Stimulated activated naive B cell treated with anti-CD40 and anti-IgM and Interleukin-4, amounts not matched to agents 10 μg/mL and 1 μg/mL and 100 μg/mL, for 72 hours (primary cell): ENCODE data around the gene ITGB2.

Experiments used
- ATAC-seq, 2 donors: fragments of 150-1000 bp; cut with Tn5 transposase; replicated peaks; 2 replicates each; pipeline ENCODE4 v1.10.0; 2021; ENCODE audit warnings: moderate library complexity in 1 of 2
- DNase-seq: peaks from one replicate; pipeline ENCODE4 v3.0.0; 2021
- H3K27ac Mint-ChIP-seq: one replicate; pipeline ENCODE4 v1.8.0; 2022; ENCODE audit warnings: mild to moderate bottlenecking, mixed read lengths
- H3K27me3 Mint-ChIP-seq, 2 donors: one replicate each; pipeline ENCODE4 v1.8.0; 2022; ENCODE audit warnings: mixed read lengths in 2 of 2
- H3K36me3 Mint-ChIP-seq, 2 donors: one replicate each; pipeline ENCODE4 v1.8.0; 2022; ENCODE audit warnings: mixed read lengths in 2 of 2, mild to moderate bottlenecking in 1 of 2
- H3K4me1 Mint-ChIP-seq, 2 donors: one replicate each; pipeline ENCODE4 v1.8.0; 2022; ENCODE audit warnings: mixed read lengths in 2 of 2, mild to moderate bottlenecking in 1 of 2
- H3K4me3 Mint-ChIP-seq, 2 donors: one replicate each; pipeline ENCODE4 v1.8.0; 2022; ENCODE audit warnings: mild to moderate bottlenecking in 2 of 2, mixed read lengths in 2 of 2, moderate library complexity in 1 of 2
- H3K9me3 Mint-ChIP-seq, 2 donors: one replicate each; pipeline ENCODE4 v1.8.0; 2022; ENCODE audit warnings: mixed read lengths in 2 of 2, mild to moderate bottlenecking in 1 of 2

Gene ITGB2

DNA sequence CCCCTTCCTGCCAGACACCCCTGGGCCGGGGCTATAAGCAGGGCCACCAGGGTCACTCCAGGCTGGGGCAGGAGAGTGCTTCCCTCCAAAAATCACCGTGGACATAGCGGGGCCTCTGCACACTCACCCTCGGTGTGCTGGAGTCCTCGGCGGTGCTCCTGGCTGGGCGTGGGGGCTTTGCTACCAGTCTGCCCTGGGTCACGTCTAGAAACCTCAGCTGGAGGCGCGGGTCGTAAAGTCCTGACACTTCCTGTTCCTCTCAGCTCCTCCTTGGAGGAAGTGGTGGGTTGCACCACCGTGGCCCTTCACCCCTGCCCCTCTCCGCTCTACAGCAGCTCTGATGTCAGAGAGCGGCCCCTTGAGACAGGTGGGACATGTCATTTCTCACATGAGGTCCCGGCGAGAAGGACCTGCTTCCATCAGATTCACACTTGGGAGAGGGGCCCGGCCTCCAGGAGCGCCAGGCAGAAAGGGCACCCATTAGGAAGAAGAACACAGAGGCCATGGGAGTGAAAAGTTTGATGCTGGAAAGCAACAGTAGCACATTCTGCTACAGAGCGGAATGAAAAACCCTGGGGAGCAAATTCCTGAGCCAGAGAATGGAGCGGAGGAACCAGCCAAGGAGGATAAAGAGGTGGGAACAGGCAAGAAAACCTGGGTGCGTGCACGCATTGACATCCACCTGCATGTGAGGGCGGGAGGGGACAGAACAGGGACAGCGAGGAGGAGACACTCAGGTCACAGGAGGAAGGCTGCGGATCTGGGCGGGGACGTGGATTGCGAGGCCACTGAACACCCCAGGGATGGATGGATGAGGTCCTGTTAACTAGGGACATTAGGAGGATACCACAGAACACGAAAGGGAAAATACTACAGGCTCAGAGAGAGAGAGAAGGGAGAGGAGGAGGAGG, at the start of gene ITGB2:
Gene ITGB2 (minus strand): TSS at position 206 of the 911 bp plus-strand sequence. CDS start 10,117 bp downstream, outside the sequence.
- H3K27me3 Mint-ChIP-seq = no peaks in the 10 kb centered on the region
- DNase-seq (peak; percentile 74), ATAC-seq (peak; percentile 94 to 95)
- H3K36me3 Mint-ChIP-seq = peaks cover 11 to 41% of the 10 kb centered on the region in 2 donors
- no peaks in the 10 kb centered on the region for H3K9me3 Mint-ChIP-seq
- H3K4me3 Mint-ChIP-seq = peak within 1 kb of the TSS; percentile 88 to 94
- peaks cover 52 to 95% of the 10 kb centered on the region in 2 donors for H3K4me1 Mint-ChIP-seq
- peak within 1 kb of the TSS; percentile 98 for H3K27ac Mint-ChIP-seq

DNA sequence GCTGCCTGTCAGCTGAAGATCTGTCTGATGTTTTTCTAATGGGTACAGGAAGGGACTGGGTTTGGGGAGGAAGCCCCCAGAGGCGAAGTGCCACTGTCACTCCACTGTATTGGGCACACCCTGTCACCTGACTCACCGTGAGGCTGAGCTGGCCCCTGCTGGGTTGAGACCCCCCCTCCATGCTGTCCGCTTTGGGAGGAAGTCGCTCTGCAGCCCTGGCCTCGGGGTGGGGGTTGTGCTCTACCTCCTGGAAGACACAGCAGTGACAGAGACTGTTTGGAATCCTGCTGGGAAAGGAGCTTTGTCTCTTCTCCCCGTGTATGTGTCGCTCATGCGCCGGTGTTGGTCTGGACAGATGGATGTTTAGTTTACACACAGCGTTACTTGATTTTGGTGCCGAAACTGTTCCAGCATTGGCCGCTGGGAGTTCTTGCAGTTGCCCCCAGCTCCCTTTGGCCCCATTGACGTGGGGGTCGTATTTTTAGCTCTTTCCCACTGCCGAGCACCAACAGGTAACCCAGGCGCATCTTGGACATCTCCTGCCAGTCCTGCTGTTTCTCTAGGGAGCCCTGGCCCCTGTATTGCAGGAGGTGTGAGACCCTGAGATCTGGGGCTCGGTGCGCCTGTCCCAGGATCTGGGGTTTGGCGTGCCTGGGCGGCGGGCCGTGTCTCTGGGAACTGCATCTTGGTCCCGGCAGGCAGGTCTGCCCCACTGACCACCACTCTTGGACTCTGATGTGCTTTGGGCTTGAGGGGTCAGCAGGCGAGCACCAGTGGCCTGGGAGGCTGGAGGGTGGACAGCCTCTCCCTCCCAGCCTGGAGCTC, 49.4 kb upstream of the ITGB2 start:
- H3K9me3 Mint-ChIP-seq = no peaks in the 10 kb centered on the region
- H3K4me1 Mint-ChIP-seq = peaks cover 13 to 27% of the 10 kb centered on the region in 2 donors
- H3K27ac Mint-ChIP-seq = no peak overlapping the region
- ATAC-seq (no peak), DNase-seq (no peak)
- no peak overlapping the region for H3K4me3 Mint-ChIP-seq
- H3K27me3 Mint-ChIP-seq = no peaks in the 10 kb centered on the region
- peaks cover 63 to 76% of the 10 kb centered on the region in 2 donors for H3K36me3 Mint-ChIP-seq

DNA sequence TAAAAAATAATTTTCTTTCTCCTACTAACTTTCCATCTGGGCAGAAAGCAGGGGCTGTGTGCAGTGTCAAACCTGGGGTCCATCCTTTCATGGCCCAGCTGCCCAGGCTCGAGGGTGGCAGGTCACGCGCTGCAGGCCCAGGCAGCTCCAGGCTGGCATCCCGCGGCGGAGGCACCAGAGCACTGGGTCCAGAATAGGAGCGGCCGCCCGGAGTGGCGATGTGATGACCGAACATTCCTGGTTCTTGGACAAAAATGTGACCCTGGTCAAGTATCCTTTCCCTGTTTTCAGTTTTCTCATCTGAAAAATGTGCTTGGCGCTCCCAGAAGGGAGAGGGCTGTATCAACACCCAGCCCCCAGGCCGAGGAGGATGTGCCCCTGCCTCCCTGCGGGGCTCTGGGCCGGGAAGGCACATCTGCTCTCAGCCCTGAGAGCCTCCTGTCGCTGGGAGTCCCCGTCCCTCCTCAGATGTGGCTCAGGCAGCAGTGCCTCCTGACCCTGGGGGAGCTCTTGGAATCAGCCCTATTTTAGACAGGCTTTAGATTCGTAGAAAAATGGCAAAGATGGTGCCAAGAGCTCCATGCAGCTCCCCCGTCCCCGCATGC, 48.5 kb upstream of the ITGB2 start:
- no peak for ATAC-seq

DNA sequence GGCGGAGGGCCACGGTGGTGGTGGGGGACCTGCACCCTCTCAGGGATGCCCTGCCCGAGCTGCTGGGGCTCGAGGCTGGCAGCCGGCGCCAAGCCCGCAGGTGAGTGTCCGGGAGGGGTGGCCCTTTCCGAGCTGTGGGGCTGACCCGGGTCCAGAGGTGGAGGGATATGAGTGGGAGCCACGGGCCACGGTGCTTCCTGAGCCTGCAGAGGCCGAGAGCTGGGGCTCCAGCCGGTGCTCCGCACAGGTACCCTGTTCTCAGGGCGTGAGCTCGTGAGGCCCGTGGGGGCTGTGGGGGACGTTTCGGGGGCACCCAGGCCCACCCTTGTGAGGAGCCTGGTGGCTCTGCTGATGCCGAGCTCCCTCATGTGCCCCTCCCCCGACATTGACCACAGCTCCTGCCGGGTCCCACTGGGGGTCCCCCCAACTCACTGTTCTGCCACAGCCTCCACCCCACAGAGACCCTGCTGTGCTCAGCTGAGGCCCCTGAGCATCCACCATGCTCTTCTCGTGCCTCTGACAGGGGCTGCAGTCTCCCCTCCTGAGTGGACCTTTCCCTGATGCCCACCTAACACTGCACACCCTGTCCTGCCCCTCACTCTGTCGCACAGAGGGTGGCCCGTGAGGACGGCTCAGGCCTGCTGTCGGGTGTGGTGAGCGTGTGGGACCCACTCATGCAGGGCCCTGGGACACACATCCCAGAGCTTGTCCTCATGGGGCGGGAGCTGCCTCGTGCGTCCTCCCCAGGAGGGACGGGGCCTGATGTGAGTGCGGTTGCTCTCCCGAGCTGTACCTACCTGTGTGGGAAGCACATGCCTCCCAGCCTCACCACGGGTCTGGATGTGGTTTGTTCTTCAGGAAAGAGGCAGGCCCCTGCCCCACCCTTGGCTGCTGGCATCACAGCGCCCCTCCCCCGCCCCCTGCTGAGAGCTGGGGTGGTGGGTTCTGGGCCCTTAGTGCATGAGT, 46.7 kb upstream of the ITGB2 start:
- no peak overlapping the region for H3K27ac Mint-ChIP-seq
- no peaks in the 10 kb centered on the region for H3K9me3 Mint-ChIP-seq
- peaks cover 66 to 75% of the 10 kb centered on the region in 2 donors for H3K36me3 Mint-ChIP-seq
- DNase-seq = no peak
- H3K27me3 Mint-ChIP-seq = no peaks in the 10 kb centered on the region
- no peak for ATAC-seq
- peaks cover 19 to 38% of the 10 kb centered on the region in 2 donors for H3K4me1 Mint-ChIP-seq
- no peak overlapping the region for H3K4me3 Mint-ChIP-seq

More for the DNA sequence above, 48.5 kb upstream of the ITGB2 start:
- no peaks in the 10 kb centered on the region for H3K9me3 Mint-ChIP-seq
- DNase-seq = no peak
- H3K4me1 Mint-ChIP-seq = peaks cover 20 to 37% of the 10 kb centered on the region in 2 donors
- H3K36me3 Mint-ChIP-seq = peaks cover 63 to 76% of the 10 kb centered on the region in 2 donors
- H3K4me3 Mint-ChIP-seq = no peak overlapping the region
- no peaks in the 10 kb centered on the region for H3K27me3 Mint-ChIP-seq
- H3K27ac Mint-ChIP-seq = no peak overlapping the region

DNA sequence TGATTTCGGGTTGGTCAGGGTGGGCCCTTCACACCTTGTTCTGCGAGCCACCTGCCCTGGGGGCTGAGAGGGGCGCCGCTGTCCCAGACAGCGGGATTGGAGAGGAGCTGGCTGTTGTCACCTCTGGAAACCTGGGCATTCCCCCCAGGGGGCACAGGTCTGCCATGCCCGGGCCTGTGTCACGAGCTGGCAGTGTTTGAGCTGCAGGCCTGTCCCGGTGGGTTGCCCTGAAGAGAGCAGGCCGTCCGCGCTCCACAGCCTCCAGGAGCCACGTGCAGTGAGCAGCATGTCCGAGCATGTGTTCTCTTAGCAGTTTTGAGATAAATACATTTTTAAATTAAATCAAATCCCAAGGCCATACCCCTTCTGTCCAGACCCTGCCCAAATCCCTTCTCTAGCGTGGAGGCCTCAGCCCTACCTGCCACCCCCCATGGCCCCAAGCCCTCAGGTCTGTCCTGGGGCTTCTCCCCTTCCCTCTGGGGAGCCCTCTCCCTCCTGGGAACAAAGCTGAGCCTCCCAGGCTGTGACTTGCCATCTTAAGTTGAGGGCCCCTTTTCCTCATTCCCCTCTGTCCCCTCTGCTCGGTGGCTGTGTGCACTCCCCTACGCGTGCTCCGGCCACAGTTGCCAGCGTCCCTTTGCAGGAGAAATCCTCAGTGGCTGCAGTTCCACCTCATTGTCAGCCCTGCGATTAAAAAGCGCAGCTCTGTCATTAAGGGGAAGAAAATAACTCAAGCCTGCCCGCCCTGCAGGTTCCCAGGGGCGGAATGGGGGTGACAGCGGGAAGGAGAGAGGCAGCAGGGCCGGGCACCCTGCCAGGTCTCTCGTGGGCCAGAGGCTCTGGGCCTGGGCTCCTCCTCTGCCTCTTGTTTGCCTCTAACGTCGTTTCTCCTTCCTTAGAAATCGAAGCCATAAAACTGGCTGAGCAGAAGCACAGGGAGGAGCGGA, 45.7 kb upstream of the ITGB2 start:
- H3K27ac Mint-ChIP-seq = no peak overlapping the region
- peaks cover 64 to 76% of the 10 kb centered on the region in 2 donors for H3K36me3 Mint-ChIP-seq
- peaks cover 19 to 38% of the 10 kb centered on the region in 2 donors for H3K4me1 Mint-ChIP-seq
- no peaks in the 10 kb centered on the region for H3K27me3 Mint-ChIP-seq
- no peak overlapping the region for H3K4me3 Mint-ChIP-seq
- DNase-seq (no peak), ATAC-seq (no peak)
- H3K9me3 Mint-ChIP-seq = no peaks in the 10 kb centered on the region

DNA sequence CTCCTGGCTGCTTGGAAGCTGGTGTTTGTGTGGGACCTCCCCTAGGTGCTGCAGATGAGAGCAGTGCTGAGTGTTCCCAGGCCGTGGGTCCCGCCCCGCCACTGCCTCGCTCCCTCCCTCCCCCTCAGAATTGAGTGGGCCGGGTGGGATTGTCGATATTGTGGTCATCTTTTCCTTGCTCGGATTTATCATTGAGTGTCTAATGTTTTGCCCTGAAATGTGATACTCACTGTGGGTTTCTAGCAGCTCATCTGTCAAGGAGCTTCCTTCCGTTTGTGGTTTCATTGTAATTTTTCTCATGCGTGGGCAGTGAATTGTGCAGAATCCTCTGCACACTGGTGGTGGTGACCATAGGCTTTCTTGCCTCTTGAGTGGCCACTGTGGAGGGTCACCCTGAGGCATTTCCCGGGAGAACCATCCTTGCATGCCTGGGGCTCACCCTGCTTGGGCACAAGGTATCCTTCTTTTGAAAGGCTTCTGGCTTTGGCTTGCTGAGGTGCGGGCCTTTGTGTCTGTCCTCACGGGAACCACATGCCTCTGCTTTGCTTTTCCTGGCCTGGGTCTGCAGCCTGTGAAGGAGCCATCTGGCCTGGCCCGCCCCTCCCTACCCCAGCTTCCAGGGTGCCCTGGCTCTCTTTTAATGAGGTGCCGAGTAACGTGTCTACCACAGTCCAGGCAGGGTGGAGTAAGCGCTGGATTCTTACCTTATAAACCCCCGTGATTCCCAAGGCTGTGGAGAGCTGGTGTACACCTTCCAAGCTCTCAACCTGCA, 44.7 kb upstream of the ITGB2 start:
- Mint-ChIP-seq H3K36me3 (peaks cover 67 to 79% of the 10 kb centered on the region in 2 donors), H3K27me3 (no peaks in the 10 kb centered on the region), H3K27ac (no peak overlapping the region), H3K9me3 (no peaks in the 10 kb centered on the region), H3K4me3 (no peak overlapping the region), H3K4me1 (peaks cover 18 to 38% of the 10 kb centered on the region in 2 donors)
- DNase-seq (no peak), ATAC-seq (peak in 1 of 2 donors; percentile 53)

DNA sequence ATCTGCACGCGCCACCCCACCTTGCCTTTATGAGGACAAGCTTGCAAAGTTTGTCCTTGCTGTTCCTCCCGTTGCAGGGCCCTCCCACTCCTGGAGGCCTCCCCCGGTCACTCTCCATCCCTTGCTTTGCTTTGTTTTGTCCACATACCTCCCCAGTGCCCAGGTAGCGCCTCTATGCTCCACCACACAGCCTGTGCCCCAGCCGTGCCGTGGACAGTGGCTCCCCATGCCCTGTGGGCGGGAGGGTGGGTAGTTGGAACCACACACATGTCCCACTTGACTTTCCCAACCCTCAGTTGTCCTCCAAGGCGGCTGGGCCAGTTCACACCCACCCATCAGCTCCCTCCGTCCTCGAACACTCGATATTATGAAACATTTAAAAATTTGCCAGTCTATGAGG, 43.7 kb upstream of the ITGB2 start:
- no peak for DNase-seq
- ATAC-seq = no peak
- H3K27me3 Mint-ChIP-seq = no peaks in the 10 kb centered on the region
- no peak overlapping the region for H3K4me3 Mint-ChIP-seq
- H3K36me3 Mint-ChIP-seq = peaks cover 59 to 75% of the 10 kb centered on the region in 2 donors
- peaks cover 15 to 32% of the 10 kb centered on the region in 2 donors for H3K4me1 Mint-ChIP-seq
- no peak overlapping the region for H3K27ac Mint-ChIP-seq
- H3K9me3 Mint-ChIP-seq = no peaks in the 10 kb centered on the region

DNA sequence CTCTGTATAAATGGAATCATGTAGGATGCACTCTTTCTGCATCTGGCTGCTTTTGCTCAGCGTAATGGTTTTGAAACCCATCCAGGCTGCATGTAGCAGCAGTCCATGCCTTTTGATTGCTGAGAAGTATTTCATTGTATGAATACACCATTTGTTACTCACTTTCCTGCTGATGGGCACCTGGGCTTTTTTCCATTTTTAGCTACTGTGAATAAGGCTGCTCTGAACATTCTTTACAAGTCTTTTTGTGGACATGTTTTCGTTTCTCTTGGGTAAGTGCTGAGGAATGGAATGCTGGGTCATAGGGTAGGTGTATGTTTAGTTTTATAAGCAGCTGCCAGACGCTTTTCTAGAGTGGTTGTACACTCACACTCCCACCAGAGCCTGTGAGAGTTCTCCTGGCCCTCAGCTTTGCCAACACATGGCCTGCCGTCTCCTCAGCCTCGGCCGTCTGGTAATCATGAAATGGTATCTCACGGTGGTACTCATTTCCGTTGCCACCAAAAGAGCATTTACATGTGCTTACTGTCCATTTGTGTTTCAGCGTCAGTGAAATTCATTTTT, 41.8 kb upstream of the ITGB2 start:
- H3K27me3 Mint-ChIP-seq = no peaks in the 10 kb centered on the region
- H3K36me3 Mint-ChIP-seq = peaks cover 60 to 74% of the 10 kb centered on the region in 2 donors
- no peak for DNase-seq
- no peak overlapping the region for H3K27ac Mint-ChIP-seq
- no peak overlapping the region for H3K4me3 Mint-ChIP-seq
- H3K4me1 Mint-ChIP-seq = peaks cover 15 to 28% of the 10 kb centered on the region in 2 donors
- no peaks in the 10 kb centered on the region for H3K9me3 Mint-ChIP-seq
- ATAC-seq = no peak

DNA sequence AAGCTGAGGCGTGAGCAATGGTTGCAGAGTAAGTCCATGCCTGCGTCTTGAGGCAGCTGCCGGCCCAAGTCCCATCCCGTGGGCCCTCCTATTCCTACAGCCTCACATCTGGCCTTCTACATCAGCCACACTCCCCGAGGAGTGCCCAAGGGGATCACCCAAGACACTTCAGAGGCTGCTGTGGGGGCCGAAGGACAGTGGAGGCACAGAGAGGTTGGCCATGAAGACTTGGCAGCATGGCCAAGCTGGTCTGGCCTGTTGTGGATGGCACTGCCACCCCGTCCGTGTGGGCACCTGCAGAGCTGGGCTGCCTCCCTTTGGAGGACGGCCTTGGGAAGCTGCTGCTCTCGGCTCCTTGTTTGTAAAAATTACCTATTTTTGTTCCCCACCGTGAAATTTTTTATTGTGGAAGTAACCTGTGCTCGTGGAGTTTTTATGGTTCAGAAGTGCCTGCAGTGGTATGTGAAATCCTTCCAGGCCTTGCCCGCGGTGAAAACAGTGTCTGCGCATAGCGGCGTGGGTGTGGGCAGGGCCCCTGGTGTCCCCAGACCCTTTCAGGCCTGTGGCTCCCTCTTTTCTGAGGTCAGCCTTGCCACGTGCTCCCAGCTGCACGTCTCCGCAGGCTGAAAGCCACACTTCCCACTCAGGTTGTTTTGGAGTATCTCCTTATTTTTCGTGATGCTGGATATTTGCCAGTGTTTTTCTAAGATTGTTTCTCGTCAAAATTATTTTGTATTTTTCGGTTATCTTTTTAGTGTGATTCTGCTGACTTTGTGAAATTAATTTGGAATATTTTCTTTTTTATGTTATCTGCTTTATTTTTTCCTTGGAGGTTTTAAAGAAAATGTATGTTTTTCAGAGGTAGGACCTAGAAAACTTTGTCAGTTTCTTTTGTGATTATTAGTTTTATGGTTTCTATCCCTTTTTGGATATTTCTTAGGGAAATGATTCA, 39.7 kb upstream of the ITGB2 start:
- DNase-seq (no peak), ATAC-seq (no peak)
- peaks cover 59 to 83% of the 10 kb centered on the region in 2 donors for H3K36me3 Mint-ChIP-seq
- no peak overlapping the region for H3K4me3 Mint-ChIP-seq
- no peak overlapping the region for H3K27ac Mint-ChIP-seq
- H3K9me3 Mint-ChIP-seq = no peaks in the 10 kb centered on the region
- peaks cover 14 to 19% of the 10 kb centered on the region in 2 donors for H3K4me1 Mint-ChIP-seq
- no peaks in the 10 kb centered on the region for H3K27me3 Mint-ChIP-seq

DNA sequence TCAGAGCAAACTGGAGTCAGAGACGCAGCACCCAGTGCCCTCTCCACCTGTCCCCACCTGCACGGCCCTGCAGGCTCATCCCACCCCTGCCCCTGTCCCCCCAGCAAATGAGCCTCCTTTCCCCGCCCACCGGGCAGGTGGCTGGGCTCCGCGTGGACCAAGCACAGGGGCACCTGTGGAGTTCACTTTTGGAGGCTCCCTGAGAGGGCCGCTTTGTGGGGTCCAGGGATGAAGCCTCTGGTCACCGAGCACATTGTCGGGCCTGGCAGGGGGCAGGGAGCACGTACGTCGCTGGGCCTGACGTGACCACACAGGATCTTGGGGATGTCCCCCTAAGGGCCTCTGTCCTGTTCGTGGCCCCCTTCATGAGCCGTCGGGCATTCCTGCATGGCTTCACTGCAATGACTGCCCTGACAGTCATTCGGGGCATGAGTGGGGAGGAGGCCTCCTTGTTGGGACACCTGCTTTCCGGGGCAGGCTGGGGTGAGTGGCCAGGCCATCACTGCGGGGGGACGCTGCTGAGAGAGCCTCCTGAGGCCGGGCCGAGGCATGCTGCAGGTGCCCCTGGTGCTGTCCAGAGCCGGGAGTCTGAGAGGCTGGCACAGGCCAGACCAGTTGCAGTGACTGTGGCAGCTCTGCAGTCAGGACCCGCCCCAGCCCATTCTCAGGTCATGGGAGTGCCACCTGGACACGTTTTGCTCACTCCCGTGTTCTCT, 38.8 kb upstream of the ITGB2 start:
- Mint-ChIP-seq H3K9me3 (no peaks in the 10 kb centered on the region), H3K27ac (no peak overlapping the region), H3K27me3 (no peaks in the 10 kb centered on the region), H3K36me3 (peaks cover 57 to 81% of the 10 kb centered on the region in 2 donors), H3K4me3 (no peak overlapping the region), H3K4me1 (peaks cover 9 to 13% of the 10 kb centered on the region in 2 donors)
- DNase-seq = no peak
- ATAC-seq = no peak
